GM12878 (cell line): ENCODE data around the gene STON2. TPM values are rescaled to one million over a fixed set of nuclear protein-coding genes. Genes with fewer than 3 reads are reported as not detected.

Experiments used
- ATAC-seq: fragments of 200-7000 bp; cut with Tn5 transposase; 3 replicates; pipeline ENCODE4 v1.9.1; 2020; ENCODE audit warnings: mild to moderate bottlenecking, moderate library complexity
- BruUV-seq: library from RNA; stranded (reverse); fragments of 400-500 nt; replicated peaks from 2 replicates; lab custom pipeline; 2021; lab: Mats Ljungman, UMichigan
- CTCF ChIA-PET: fragments of 300-600 bp; sonication (Branson Sonifier 250); formaldehyde crosslinking; extraction: SDS; loops from one replicate; lab custom pipeline; 2021; ENCODE audit warnings: inconsistent platforms; lab: Yijun Ruan, JAX
- POLR2A ChIA-PET: fragments of 350-600 bp; formaldehyde crosslinking; extraction: SDS; loops from one replicate; lab custom pipeline; 2021; ENCODE audit warnings: inconsistent platforms; lab: Charles Lee
- RAD21 ChIA-PET: fragments of 300-600 bp; sonication (Branson Sonifier 250); formaldehyde crosslinking; loops from one replicate; lab custom pipeline; 2023; ENCODE audit warnings: antibody characterized with exemption; ENCODE audit not compliant: unreplicated experiment; lab: Charles Lee
- SMC1A ChIA-PET: fragments of 300-600 bp; sonication (Branson Sonifier 250); formaldehyde crosslinking; loops from one replicate; lab custom pipeline; 2023; ENCODE audit not compliant: unreplicated experiment, uncharacterized antibody; lab: Charles Lee
- DNase-seq: peaks from one replicate; pipeline ENCODE4 v3.0.0-alpha.2; 2011; ENCODE audit warnings: low read depth, low spot score
- FAIRE-seq: peaks from 3 replicates; lab custom pipeline; 2011; peaks lifted over from hg19 to GRCh38; lab: Jason Lieb, UNC
- H2AFZ ChIP-seq: 2 replicates; pipeline ENCODE4 v1.6.0; 2011; ENCODE audit warnings: low read depth, low read length, control low read depth; ENCODE audit not compliant: control insufficient read depth
- H3K27ac ChIP-seq: 2 replicates; pipeline ENCODE4 v1.5.1; 2011; ENCODE audit warnings: control low read depth; ENCODE audit not compliant: control insufficient read depth, insufficient read depth
- H3K27me3 ChIP-seq, 2 experiments: replicated peaks in 1 of 2; 2 replicates each; pipeline versions ENCODE4 v1.6.0 to v1.6.1; 2011; ENCODE audit warnings: low read length in 1 of 2; ENCODE audit not compliant: control insufficient read depth in 2 of 2, insufficient read depth in 2 of 2
- H3K36me3 ChIP-seq, 2 experiments: 2 replicates each; pipeline ENCODE4 v1.5.1; 2011; ENCODE audit warnings: low read length in 1 of 2; ENCODE audit not compliant: control insufficient read depth in 2 of 2, insufficient read depth in 2 of 2
- H3K4me1 ChIP-seq: 2 replicates; pipeline ENCODE4 v1.6.1; 2011; ENCODE audit warnings: mild to moderate bottlenecking, low read length, moderate library complexity, mixed read lengths; ENCODE audit not compliant: control insufficient read depth, insufficient read depth
- H3K4me2 ChIP-seq: 2 replicates; pipeline ENCODE4 v1.6.0; 2011; ENCODE audit warnings: control low read depth; ENCODE audit not compliant: control insufficient read depth, insufficient read depth
- H3K4me3 ChIP-seq: fragments of 200-600 bp; sonication (generic); 2 replicates; pipeline ENCODE4 v1.5.1; 2016
- H3K79me2 ChIP-seq: 2 replicates; pipeline ENCODE4 v1.6.0; 2011; ENCODE audit warnings: low read length; ENCODE audit not compliant: control insufficient read depth, insufficient read depth
- H3K9ac ChIP-seq: 2 replicates; pipeline ENCODE4 v1.8.0; 2011; ENCODE audit warnings: low read length, control low read depth, mixed read lengths; ENCODE audit not compliant: control insufficient read depth, insufficient read depth
- H3K9me3 ChIP-seq: replicated peaks from 3 replicates; pipeline ENCODE4 v1.5.1; 2011; ENCODE audit warnings: mild to moderate bottlenecking, low read length; ENCODE audit not compliant: control insufficient read depth, insufficient read depth
- H4K20me1 ChIP-seq: 2 replicates; pipeline ENCODE4 v1.6.0; 2011; ENCODE audit not compliant: control insufficient read depth, insufficient read depth
- ATF3 ChIP-seq: IDR thresholded peaks from 2 replicates; pipeline ENCODE4 v1.6.1; 2011; ENCODE audit warnings: low read depth, mild to moderate bottlenecking, low read length, moderate library complexity, borderline replicate concordance; ENCODE audit errors: extremely low read depth
- HSF1 ChIP-seq: fragments of 150-350 bp; IDR thresholded peaks from 2 replicates; pipeline ENCODE4 v1.6.1; 2014; ENCODE audit warnings: mild to moderate bottlenecking, low read depth, low read length
- MEF2B ChIP-seq: fragments of 450-650 bp; IDR thresholded peaks from 2 replicates; pipeline ENCODE4 v1.6.1; 2018; ENCODE audit warnings: mild to moderate bottlenecking, moderate library complexity; ENCODE audit not compliant: partially characterized antibody, poor library complexity, severe bottlenecking
- NBN ChIP-seq: fragments of 450-650 bp; IDR thresholded peaks from 2 replicates; pipeline ENCODE4 v1.6.1; 2016
- USF1 ChIP-seq: IDR thresholded peaks from 2 replicates; pipeline ENCODE4 v1.6.1; 2011; ENCODE audit warnings: borderline replicate concordance, low read depth, mild to moderate bottlenecking, moderate library complexity, mixed read lengths, low read length; ENCODE audit not compliant: insufficient read depth; ENCODE audit errors: extremely low read length
- WGBS: methylation state at CpG from one replicate; pipeline ENCODE4 v1.1.6; 2016; ENCODE audit warnings: low lambda C conversion rate; ENCODE audit not compliant: insufficient replicate concordance, insufficient coverage; ENCODE audit errors: missing lambda C conversion rate; 5-methylcytosine and 5-hydroxymethylcytosine counted together
- in situ Hi-C: fragments of 300-500 bp; cut with MboI; formaldehyde crosslinking; loops from 9 replicates; pipeline ENCODE4 v1.14.3; 2018; ENCODE audit warnings: mixed read lengths
- intact Hi-C: fragments of 100-400 bp; cut with micrococcal nuclease; formaldehyde crosslinking; loops from one replicate; pipeline ENCODE4 v1.14.2; 2022; ENCODE audit not compliant: unreplicated experiment
- polyA plus RNA-seq, 11 experiments: library from polyadenylated mRNA; depleted of rRNA in 4 of 11; unstranded in 6 of 11; stranded (reverse) in 5 of 11; fragments of >200 nt; fragmentation: Nextera tagmentation in 4 of 11; fragmentation: Illumina TruSeq in 1 of 11; extraction: Ambion mirVana in 4 of 11; extraction: Trizol in 1 of 11; gene quantifications; 1 replicate in 1 of 11; 2 replicates in 10 of 11; pipeline versions ENCODE4 v1.2.1 to v1.2.3, GENCODE V29; 2011 to 2016; ENCODE audit warnings: inconsistent platforms in 2 of 11, missing spikeins in 2 of 11, low read depth in 1 of 11
- total RNA-seq, 4 experiments: library from RNA; depleted of rRNA in 3 of 4; stranded (reverse); fragments of >200 nt in 3 of 4; fragmentation: Illumina TruSeq in 1 of 4; extraction: Trizol in 1 of 4; gene quantifications; 2 replicates each; pipeline versions ENCODE4 v1.2.1 to v1.2.3, GENCODE V29; 2013 to 2021

The STON2 gene
- total and polyA plus RNA-seq, 10 of the 15 experiments (the other 5 are each of a cell fraction or from before 2014, with no cell fraction given): 0.03 to 0.13 (median 0.03) TPM; not detected in 7

GRCh38 chr14:81367563-81367962 lies 32.6 kb downstream of the STON2 start:
- no peak for DNase-seq
- H2AFZ ChIP-seq: no peak overlapping the region
- intact Hi-C loops (no loop called here), in situ Hi-C loops (no loop called here)
- ChIA-PET SMC1A (no interaction called here), CTCF (no interaction called here), RAD21 (no interaction called here), POLR2A (no interaction called here)
- TF ChIP-seq USF1: no peak
- TF ChIP-seq NBN: no peak
- TF ChIP-seq MEF2B: no peak
- no peak for TF ChIP-seq ATF3
- H3K36me3 ChIP-seq: no peaks in the 10 kb centered on the region
- ATAC-seq: no peak
- FAIRE-seq: no peak
- H3K27me3 ChIP-seq: no peaks in the 10 kb centered on the region
- no peak overlapping the region for H3K9ac ChIP-seq
- H3K4me3 ChIP-seq: no peak overlapping the region
- no peak overlapping the region for H3K4me2 ChIP-seq
- no TSS peak for BruUV-seq
- no peak overlapping the region for H3K27ac ChIP-seq
- 67% methylated on average over 4 of the region's 4 CpGs for WGBS
- H3K79me2 ChIP-seq: no peaks in the 10 kb centered on the region
- no peaks in the 10 kb centered on the region for H4K20me1 ChIP-seq
- H3K9me3 ChIP-seq: no peaks in the 10 kb centered on the region
- H3K4me1 ChIP-seq: no peaks in the 10 kb centered on the region

- Histone ChIP-seq H3K9ac (no peak overlapping the region), H3K27me3 (no peaks in the 10 kb centered on the region), H3K9me3 (no peaks in the 10 kb centered on the region), H3K4me1 (no peaks in the 10 kb centered on the region), H3K27ac (no peak overlapping the region), H4K20me1 (no peaks in the 10 kb centered on the region), H3K4me3 (no peak overlapping the region), H2AFZ (no peak overlapping the region), H3K4me2 (no peak overlapping the region), H3K79me2 (no peaks in the 10 kb centered on the region), H3K36me3 (no peaks in the 10 kb centered on the region)
- ChIA-PET CTCF (no interaction called here), POLR2A (no interaction called here), RAD21 (no interaction called here), SMC1A (no interaction called here)
- no peak for FAIRE-seq
- in situ Hi-C loops: no loop called here
- 39% methylated on average over 7 of the region's 7 CpGs for WGBS
- ATAC-seq: no peak
- intact Hi-C loops: no loop called here
- BruUV-seq: no TSS peak
- TF ChIP-seq HSF1: no peak
- no peak for DNase-seq
Measured at GRCh38 chr14:81366884-81367283, 33.2 kb downstream of the STON2 start.
